HK-2 (cell line): ENCODE data around the gene DCTD.

Source experiments
- DNase-seq: peaks from one replicate; pipeline ENCODE4 v3.0.0-alpha.2; 2018; ENCODE audit not compliant: unreplicated experiment

The DCTD gene

DNA sequence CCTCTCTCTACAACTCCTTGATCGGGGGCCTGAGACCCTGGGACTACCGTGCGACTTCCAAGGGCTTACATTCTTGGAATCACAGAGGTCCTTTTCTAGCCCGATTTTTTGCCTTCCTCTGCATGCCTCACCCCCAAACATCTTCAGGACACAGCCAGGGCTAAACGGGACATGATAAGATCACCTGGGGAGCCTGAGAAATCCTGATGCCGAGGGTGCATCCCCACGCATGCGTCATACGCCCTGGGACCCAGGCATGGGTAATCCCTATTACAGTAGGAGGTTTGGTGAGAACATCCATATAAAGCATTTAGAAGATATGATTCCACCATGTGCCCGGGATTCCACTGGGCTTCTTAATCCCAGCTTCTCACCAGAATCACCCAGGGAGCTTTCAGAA is 77.1 kb downstream of the DCTD start:
- DNase-seq: no peak
